Urothelium cell line (cell line): Measurements from ENCODE around the gene LIFR.
"Not testable (repeated sequence)": the region's sequence is repeated elsewhere in the genome, so short reads cannot be mapped to it uniquely, and the experiment has no call there.

Source experiments
- DNase-seq: peaks from one replicate; pipeline ENCODE4 v3.0.0; 2011; ENCODE audit warnings: low spot score, mixed read lengths
- FAIRE-seq: peaks from 2 replicates; lab custom pipeline; 2011; peaks lifted over from hg19 to GRCh38; lab: Jason Lieb, UNC

The LIFR gene

GRCh38 chr5:38582975-38583319, 26.5 kb upstream of the LIFR start:
- DNase-seq (no peak), FAIRE-seq (no peak)

DNA sequence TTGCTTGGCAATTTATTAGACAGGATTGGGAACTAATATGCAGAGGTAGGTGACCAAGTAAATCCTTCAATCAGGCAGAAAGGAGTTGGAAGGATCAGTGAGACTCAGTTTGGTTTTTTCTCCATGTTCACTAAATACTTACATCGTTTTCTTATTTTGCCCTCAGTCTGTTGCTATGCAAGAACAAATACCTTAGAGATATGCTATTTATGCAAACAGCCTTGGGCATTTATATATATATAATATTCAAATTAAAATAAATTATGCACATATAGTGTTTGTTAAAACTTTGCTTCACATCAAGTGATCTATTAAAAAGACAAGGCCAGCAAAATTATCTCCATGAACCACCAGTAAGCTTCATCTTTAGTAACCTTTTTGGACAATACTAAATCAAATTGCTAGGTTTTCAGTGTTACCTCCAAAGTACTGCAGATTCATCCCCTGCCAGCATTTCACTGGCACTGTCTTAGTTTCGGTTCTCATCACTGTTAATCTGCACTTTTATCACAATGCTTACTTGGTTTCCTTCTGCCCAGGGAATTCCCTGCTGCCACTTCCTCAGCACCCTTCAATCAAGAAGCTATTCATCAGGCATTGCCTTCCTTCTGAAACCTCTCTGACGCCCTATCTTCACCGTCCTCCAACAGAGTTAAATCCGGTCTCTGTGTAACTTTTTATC, 26.0 kb upstream of the LIFR start:
- no peak for FAIRE-seq

GRCh38 chr5:38581597-38581996, 25.2 kb upstream of the LIFR start:
- no peak for DNase-seq
- peak; percentile 65 for FAIRE-seq

More for the DNA sequence above, 26.0 kb upstream of the LIFR start:
- DNase-seq, result no peak

DNA sequence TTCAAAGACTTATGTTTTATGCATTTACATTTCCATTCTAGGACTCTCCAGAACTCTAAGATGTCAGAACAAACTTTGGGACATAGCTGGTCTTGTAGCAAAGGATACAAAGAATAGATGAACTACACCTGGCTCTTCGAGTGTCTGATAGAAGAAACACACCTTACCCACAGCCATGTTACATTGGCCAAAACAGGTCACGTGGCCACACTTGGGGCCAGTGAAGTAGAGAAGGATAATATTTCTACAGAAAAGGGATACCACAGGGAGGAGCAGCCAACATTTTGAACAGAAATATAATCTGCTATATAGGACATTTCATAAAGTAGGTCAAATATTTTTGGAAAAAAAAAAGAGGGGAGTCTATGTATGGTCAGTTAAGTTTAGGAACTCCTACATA, 22.7 kb upstream of the LIFR start:
- DNase-seq (no peak), FAIRE-seq (no peak)

DNA sequence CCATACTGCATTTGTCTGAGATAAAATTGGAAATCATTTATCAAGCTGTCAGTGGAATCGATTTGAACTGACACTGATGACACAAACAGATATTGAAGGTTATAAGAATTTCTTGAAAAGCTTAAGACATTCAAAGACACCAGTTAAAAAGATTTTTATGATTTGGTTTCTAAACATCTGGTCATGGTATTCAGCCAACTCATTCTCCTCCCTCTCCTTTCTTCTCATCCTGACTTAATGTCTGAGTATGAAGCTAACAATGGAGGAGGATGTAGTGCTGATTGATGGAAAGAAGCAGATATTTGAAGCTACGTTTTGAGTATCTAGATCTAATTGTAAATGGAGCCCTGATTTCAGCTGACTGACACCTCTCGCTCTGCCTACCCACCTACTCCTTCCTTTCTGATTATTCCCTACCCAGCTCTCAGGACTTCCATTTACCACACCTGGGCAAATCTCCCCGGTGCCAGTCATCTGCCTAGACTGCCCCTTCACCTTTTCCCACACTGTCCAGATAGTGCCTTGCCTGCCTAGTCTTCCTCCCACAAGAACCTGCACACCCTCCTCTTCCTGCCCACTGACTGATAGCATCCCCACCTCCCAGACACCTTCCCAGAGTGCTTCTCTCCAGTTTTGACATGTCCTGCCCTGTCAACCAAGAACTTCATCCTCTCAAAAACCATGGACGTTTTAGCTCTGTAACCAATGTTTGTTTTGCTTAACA, 20.7 kb upstream of the LIFR start:
- no peak for FAIRE-seq
- DNase-seq, result no peak

DNA sequence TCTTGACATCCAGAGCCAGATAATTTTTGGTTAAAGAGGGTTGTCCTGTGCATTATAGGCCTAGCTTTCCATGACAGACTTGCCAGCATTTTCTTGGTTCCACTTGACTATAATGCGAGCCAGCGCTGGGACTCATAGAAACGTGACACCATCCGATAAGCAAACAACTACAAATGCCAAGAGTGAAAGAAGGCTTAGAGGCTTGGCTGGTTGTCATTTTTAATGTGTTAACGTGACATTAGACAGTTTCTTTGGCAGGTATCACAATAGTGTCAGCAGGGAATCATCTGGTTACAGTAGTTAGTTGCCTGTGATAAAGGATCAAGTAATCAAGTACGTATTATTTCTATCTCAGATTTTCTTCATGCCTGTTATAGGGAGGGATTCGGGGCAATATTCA, 20.0 kb upstream of the LIFR start:
- DNase-seq, result no peak

DNA sequence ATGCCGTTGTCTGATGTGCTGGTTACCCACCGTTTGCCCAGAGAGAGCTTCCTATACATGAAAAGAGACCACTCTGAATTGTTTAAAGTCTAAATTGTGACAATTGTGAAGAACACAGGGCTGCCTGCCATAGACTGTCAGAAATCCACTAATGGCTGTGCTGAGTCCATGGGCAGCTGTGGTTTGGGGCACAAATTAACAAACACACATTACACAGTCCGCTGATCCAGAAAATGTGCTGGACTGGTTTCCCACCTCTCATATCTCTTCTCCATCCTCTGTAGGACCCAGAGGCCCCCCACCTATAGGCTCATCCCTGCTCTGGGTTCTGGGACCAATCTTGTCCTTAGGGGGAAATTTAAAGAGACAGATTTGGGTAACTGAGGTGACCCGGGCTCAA, 19.0 kb upstream of the LIFR start:
- DNase-seq, result no peak
- FAIRE-seq, result no peak

More for the DNA sequence above, 20.0 kb upstream of the LIFR start:
- no peak for FAIRE-seq

DNA sequence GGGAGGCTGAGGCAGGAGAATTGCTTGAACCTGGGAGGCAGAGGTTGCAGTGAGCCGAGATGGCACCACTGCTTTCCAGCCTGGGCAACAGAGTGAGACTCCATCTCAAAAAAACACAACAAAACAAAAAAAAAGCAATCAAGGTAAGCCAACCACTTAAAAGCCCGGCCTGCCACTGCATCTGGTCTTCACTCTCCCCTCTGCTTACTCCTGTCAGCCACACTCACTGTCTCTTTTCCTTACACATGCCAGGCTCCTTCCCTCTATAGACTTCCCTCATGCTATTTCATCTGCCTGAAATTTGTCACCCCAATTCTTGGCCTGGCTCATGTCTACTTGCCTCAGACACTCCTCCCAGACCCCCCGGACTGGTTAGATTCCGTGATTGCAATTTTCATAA, 17.6 kb upstream of the LIFR start:
- FAIRE-seq, result no peak
- DNase-seq, result no peak

DNA sequence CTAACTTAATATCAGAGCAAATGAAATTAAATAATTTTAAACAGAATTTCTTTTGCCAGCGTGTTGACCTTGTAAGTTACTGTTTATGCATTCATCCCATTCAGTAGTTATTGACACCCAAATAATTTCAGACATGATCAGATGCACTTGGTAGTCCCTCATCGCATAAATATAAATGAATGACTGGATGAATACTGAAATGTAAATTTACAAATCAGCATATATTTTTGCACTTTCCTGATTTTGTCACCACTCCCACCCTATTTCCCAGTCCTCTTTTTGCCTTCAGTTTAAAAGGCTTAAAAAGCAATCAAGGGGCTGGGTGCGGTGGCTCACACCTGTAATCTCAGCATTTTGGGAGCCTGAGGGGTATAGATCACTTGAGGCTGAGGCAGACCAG, 17.1 kb upstream of the LIFR start:
- DNase-seq, result no peak
- FAIRE-seq, result no peak

GRCh38 chr5:38569180-38569579, 12.7 kb upstream of the LIFR start:
- DNase-seq (no peak), FAIRE-seq (peak; percentile 44)

DNA sequence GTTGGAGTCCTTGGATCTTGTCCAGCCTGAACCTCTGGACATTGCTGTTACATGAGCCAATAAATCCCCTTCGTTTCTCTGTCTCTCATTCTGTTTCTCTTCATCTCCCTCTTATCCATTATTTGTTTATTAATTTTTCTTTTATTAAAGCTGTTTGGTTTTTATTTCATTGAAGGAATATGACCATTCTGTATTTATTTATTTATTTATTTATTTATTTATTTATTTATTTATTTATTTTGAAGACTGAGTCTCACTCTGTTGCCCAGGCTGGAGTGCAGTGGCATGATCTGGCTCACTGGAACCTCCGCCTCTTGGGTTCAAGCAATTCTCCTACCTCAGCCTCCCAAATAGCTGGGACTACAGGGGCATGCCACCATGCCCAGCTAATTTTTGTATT, 10.9 kb upstream of the LIFR start:
- FAIRE-seq, DNase-seq: not testable (repeated sequence)

DNA sequence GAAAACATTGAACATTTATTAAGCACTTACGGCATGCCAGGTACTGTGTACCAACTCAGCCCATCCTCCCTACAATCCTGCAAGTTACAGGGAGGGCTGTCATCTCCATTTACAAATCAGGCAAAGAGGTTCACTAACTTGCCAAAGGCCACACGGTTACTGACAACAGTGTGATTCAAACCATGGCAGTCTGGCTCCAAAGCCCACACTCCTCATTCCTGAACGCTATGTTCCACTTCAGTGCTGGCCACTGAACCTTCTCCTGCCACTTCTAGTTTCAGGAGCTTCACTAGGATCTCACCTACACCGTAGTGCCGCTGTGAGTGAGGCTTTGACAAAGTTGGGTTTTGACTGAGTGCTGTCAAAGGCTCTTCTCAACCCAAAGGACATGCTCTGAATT, 7.2 kb upstream of the LIFR start:
- peak; percentile 62 for FAIRE-seq
- DNase-seq, result no peak

DNA sequence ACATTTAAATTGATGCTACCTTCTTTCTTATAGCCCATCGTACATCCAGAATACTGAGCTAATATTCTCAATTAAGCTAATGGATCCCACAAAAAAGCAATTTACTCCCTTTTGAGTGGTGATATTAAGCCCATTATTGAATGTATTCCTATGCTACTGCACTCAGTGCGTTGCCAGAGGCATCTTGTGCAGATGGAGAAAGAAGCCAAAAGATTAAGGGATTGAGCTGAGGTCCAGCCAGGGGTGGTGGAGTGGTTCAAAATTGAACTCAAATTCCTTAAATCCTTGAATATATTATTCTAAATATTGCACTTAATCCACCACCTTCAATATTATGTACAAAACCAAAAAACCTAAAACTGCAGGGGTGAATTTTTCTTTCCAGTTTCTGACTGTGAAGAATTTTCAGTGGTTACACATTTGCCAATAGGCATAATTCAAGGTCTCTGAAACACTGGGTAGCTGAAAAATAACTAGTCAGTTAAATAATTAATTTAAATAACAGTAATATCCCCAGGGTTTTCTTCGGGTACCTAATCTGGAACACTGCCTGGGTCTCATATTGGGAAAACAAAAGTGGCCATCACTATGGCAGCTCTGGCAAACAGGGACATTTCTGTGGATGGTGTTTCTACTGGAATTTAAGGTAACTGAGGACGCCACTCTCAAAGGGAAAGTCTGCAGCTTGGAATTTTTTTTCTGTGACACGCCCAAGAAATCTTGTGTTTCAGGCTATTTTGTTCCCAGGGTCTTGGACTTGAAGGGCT, 6.2 kb upstream of the LIFR start:
- FAIRE-seq (no peak), DNase-seq (no peak)

DNA sequence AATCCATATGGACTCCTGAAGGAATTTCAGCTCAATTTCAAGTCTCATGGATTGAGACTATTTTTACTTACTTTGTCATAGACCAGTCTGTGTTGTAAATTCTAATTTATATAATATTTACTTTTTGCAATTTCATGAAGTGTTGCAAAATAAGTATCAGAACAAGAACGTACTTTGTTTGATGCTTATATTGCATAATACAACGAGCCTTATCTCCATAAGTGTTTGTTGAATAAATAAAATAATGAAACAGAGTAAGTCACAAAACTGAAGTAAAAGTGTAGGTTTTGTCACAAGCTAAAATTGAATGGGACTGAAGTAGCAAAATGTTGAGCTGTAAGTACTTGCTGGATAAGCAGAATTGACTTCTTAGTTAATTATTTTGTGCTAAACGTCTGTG, 3.0 kb upstream of the LIFR start:
- DNase-seq (no peak), FAIRE-seq (no peak)

DNA sequence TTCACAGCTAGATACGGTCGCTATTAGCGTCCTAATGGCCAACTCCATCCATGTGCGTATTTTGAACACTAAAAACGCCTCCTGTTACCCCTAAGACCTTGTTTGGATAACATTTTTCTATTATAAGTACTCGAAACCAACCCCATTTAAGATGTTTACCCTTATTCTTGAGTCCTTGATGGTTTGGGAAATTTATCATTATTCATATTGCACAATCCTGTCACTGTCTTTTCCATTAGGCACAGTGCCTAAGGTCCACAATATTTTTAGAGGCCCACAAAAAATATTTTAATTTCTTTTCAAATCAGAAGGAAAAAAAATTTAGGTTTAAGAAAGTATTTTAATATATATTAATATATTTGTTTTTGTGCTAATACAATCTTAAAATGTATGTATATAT, 1.3 kb upstream of the LIFR start:
- DNase-seq (no peak), FAIRE-seq (no peak)

GRCh38 chr5:38557308-38557710, 863 bp upstream of the LIFR start:
- FAIRE-seq (no peak), DNase-seq (peak; percentile 33)

GRCh38 chr5:38556088-38556598, 303 bp downstream of the LIFR start:
- FAIRE-seq (peak; percentile 79), DNase-seq (no peak)

GRCh38 chr5:38555354-38556087, 925 bp downstream of the LIFR start:
- FAIRE-seq (peak; percentile 20), DNase-seq (no peak)

DNA sequence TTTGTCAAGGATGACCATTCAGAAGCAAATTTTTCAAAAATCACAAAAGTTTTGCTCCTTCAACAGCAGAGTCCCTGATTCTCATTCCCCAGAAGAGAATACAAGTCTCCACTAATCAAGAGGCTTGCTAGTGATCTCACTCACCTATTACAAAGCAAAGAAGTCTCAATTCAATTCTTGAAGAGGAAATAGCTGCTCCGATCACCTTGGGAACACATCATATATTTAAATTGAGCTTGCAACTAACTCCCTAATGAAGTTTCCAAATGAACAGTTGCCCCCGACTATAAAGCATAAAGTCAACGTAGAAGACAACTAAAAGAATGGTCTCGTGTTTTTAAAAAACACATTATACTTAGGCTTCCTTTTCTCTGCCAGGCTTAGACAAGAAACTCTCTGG, 1.6 kb downstream of the LIFR start:
- DNase-seq (no peak), FAIRE-seq (no peak)

- DNase-seq, result no peak
- FAIRE-seq, result no peak
Measured at GRCh38 chr5:38554403-38554802, 2.0 kb downstream of the LIFR start.

DNA sequence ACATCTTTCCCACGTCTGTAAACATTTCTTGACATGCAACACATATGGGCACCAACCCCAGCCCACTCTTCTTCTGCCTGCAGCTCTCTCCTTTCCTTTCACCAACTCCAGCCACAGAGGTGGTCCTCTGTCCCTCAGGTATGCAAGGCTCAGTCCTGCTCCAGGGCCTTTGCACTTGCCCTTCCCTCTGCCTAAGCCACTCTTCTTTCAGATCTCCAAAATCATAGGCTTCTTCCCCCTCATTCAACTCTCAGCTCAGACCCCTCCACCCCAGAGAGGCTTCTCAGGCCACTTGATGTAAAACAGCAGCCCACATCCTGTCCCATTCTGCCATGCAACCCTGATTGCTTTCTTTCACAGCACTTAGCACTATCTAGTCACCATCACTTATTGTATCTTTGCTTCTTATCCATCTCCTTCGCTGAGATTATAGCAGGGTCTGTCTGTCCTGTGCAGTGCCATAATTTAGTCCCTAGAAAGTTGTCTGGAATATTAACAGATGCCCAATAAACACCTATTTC, 3.4 kb downstream of the LIFR start:
- DNase-seq (no peak), FAIRE-seq (no peak)
